Stimulated activated CD8-positive, alpha-beta memory T cell treated with anti-CD3 and anti-CD28 coated beads, Interleukin-15, amount 100 ng/mL, for 24 hours (primary cell): ENCODE results near the gene ZNF512B.
A peak's percentile ranks its signal among the peaks of the same experiment; 100 is the strongest.
"Not testable (repeated sequence)": the region's sequence is repeated elsewhere in the genome, so short reads cannot be mapped to it uniquely, and the experiment has no call there.

Source experiments
- DNase-seq: peaks from one replicate; pipeline ENCODE4 v3.0.0-alpha.2; 2020; ENCODE audit warnings: low read depth

ZNF512B gene

GRCh38 chr20:63977739-63978276 is 8.1 kb upstream of the ZNF512B start:
- peak; percentile 22 for DNase-seq

GRCh38 chr20:63976980-63977738 is 7.4 kb upstream of the ZNF512B start:
- DNase-seq = no peak

GRCh38 chr20:63976511-63976910 is 6.8 kb upstream of the ZNF512B start:
- DNase-seq = not testable (repeated sequence)

- no peak for DNase-seq
Observed at GRCh38 chr20:63974402-63975200, 4.9 kb upstream of the ZNF512B start.

- peak; percentile 78 for DNase-seq
Observed at GRCh38 chr20:63973636-63974401, 4.1 kb upstream of the ZNF512B start.

GRCh38 chr20:63973160-63973479 is 3.4 kb upstream of the ZNF512B start:
- no peak for DNase-seq

- DNase-seq = no peak
Observed at GRCh38 chr20:63972312-63973159, 2.8 kb upstream of the ZNF512B start.

- DNase-seq = not testable (repeated sequence)
Observed at GRCh38 chr20:63971960-63972311, 2.2 kb upstream of the ZNF512B start.

- DNase-seq = no peak
Observed at GRCh38 chr20:63970714-63971431, 1.1 kb upstream of the ZNF512B start.

GRCh38 chr20:63968928-63969760 is 586 bp downstream of the ZNF512B start:
- no peak for DNase-seq

- no peak for DNase-seq
Observed at GRCh38 chr20:63968136-63968927, 1.4 kb downstream of the ZNF512B start.

- no peak for DNase-seq
Observed at GRCh38 chr20:63967330-63968135, 2.2 kb downstream of the ZNF512B start.

GRCh38 chr20:63966944-63967322 is 2.8 kb downstream of the ZNF512B start:
- DNase-seq = no peak

- no peak for DNase-seq
Observed at GRCh38 chr20:63966172-63966943, 3.4 kb downstream of the ZNF512B start.

- no peak for DNase-seq
Observed at GRCh38 chr20:63964412-63964811, 5.3 kb downstream of the ZNF512B start.

GRCh38 chr20:63963784-63964301 is 5.9 kb downstream of the ZNF512B start:
- DNase-seq = no peak

- no peak for DNase-seq
Observed at GRCh38 chr20:63963348-63963741, 6.4 kb downstream of the ZNF512B start.
